ENCODE results near the gene WBP2NL. TPM values are rescaled to one million over a fixed set of nuclear protein-coding genes. Genes with fewer than 3 reads are reported as not detected.

WBP2NL gene
- total and polyA plus RNA-seq, 2 of the 8 experiments (the other 6 are each of a cell fraction or from before 2014, with no cell fraction given) = not detected

- WGBS, 2 experiments (ENCODE audit: extremely low coverage in 1 of 2, insufficient coverage in 1 of 2, insufficient read length in 1 of 2, insufficient replicate concordance in 2 of 2, low coverage in 1 of 2, low lambda C conversion rate in 2 of 2, missing lambda C conversion rate in 1 of 2) = 93% methylated on average over 7 of the region's 7 CpGs; no CpG with 5 or more reads in 1 of the 2 experiments
- Histone ChIP-seq H3K23ac (ENCODE audit: insufficient read length) (no peak overlapping the region), H3K79me2 (ENCODE audit: control insufficient read depth in 1 of 2, insufficient read depth in 2 of 2, low read length in 2 of 2) (no peaks in the 10 kb centered on the region), H2BK120ac (replicated peaks; ENCODE audit: low read depth, low read length) (no peak overlapping the region), H3K4me3 (ENCODE audit: extremely low read depth in 1 of 4, insufficient read depth in 2 of 4, low read depth in 3 of 4, low read length in 4 of 4) (no peak overlapping the region), H4K8ac (ENCODE audit: extremely low read depth, insufficient read depth, low read length) (no peak overlapping the region), H4K20me1 (replicated peaks in 1 of 2; ENCODE audit: control insufficient read depth in 1 of 2, insufficient read depth in 2 of 2, low read length in 2 of 2) (peaks cover 0 to 3% of the 10 kb centered on the region in 2 experiments), H2BK5ac (ENCODE audit: low read depth, low read length) (peak overlapping the region; percentile 99; the same call in 1 of the 2 replicates), H2BK12ac (ENCODE audit: low read depth, low read length) (peak overlapping the region; percentile 97), H3K18ac (ENCODE audit: extremely low read depth, low read length) (no peak overlapping the region), H2BK20ac (ENCODE audit: low read length) (0 out of 2 replicates have a peak overlapping the region, but pooled peaks have one; percentile 43), H3K27me3 (replicated peaks in 1 of 4; ENCODE audit: control insufficient read depth in 3 of 4, extremely low read depth in 1 of 4, insufficient read depth in 3 of 4, low read length in 3 of 4) (no peaks in the 10 kb centered on the region; a peak in 1 of 7 replicates), H3K9ac (replicated peaks in 1 of 4; ENCODE audit: extremely low read depth in 1 of 4, low read depth in 3 of 4, low read length in 3 of 4) (no peak overlapping the region), H2AK5ac (ENCODE audit: low read depth, low read length) (peak overlapping the region; percentile 68; the same call in 1 of the 2 replicates), H3K56ac (replicated peaks; ENCODE audit: insufficient read length, low read depth, low read length) (no peak overlapping the region), H3K4me1 (replicated peaks in 1 of 4; ENCODE audit: control insufficient read depth in 3 of 4, insufficient read depth in 4 of 4, low read length in 3 of 4) (peaks cover 0 to 26% (median 13%) of the 10 kb centered on the region in 4 experiments; a peak in 6 of 7 replicates), H4K5ac (ENCODE audit: insufficient read length, low read depth, low read length) (no peak overlapping the region), H3K79me1 (ENCODE audit: low read depth, low read length) (no peaks in the 10 kb centered on the region), H3K4me2 (ENCODE audit: insufficient read depth in 1 of 2, low read depth in 2 of 2, low read length in 2 of 2) (peak overlapping the region; percentile 49 to 63; a peak in 2 of 4 replicates), H3K9me3 (ENCODE audit: insufficient read depth in 2 of 2, low read depth in 1 of 2, low read length in 1 of 2) (no peaks in the 10 kb centered on the region), H3K4ac (replicated peaks; ENCODE audit: insufficient read length, low read depth, low read length) (no peak overlapping the region), H4K91ac (replicated peaks; ENCODE audit: insufficient read length, low read length) (no peak overlapping the region), H3K23me2 (ENCODE audit: low read depth, low read length) (peaks cover 8% of the 10 kb centered on the region; the same call in 1 of the 2 replicates), H3K27ac (ENCODE audit: low read depth, low read length) (no peak overlapping the region), H2BK15ac (ENCODE audit: low read length) (no peak overlapping the region), H2AFZ (ENCODE audit: low read length) (no peak overlapping the region), H3K14ac (ENCODE audit: insufficient read length) (no peak overlapping the region), H3K36me3 (ENCODE audit: control insufficient read depth in 2 of 4, insufficient read depth in 4 of 4, low read length in 3 of 4) (no peaks in the 10 kb centered on the region; a peak in 2 of 8 replicates)
- ChIA-PET POLR2A (ENCODE audit: partially characterized antibody) (interaction anchor here (1.1 kb wide), 1 partner anchor 8 kb away, joined by 5 read pairs; no protein-coding TSS in a partner anchor), CTCF (ENCODE audit: partially characterized antibody) (interaction anchor here (0.6 to 1.1 kb wide), 2 partner anchors 25 to 51 kb away, joined by 3 to 5 read pairs; no protein-coding TSS in a partner anchor)
- no peak for DNase-seq (ENCODE audit: low read depth in 1 of 2, low spot score in 2 of 2)
- no peak for FAIRE-seq
- TF ChIP-seq NANOG (IDR thresholded peaks at IDR 0.05; ENCODE audit: insufficient read depth, low read depth, low read length, poor library complexity, severe bottlenecking) (no peak), BACH1 (IDR thresholded peaks at IDR 0.05; ENCODE audit: low read length) (no peak), RAD21 (IDR thresholded peaks at IDR 0.05 in 1 of 2, conservative IDR thresholded peaks at IDR 0.05 in 1 of 2; ENCODE audit: low read depth in 2 of 2, low read length in 2 of 2) (no peak), CBX8 (IDR thresholded peaks at IDR 0.05; ENCODE audit: borderline replicate concordance, low read depth, low read length) (no peak), KDM4A (IDR thresholded peaks at IDR 0.05; ENCODE audit: low read depth, low read length, severe bottlenecking) (no peak), ATF3 (IDR thresholded peaks at IDR 0.05; ENCODE audit: insufficient read depth, low read depth, low read length) (no peak), EP300 (IDR thresholded peaks at IDR 0.05; ENCODE audit: borderline replicate concordance in 1 of 2, low read depth in 2 of 2, low read length in 2 of 2) (no peak), CHD2 (IDR thresholded peaks at IDR 0.05; ENCODE audit: low read length) (no peak), SAP30 (IDR thresholded peaks at IDR 0.05; ENCODE audit: insufficient read depth, insufficient replicate concordance, low read length) (no peak), POU5F1 (IDR thresholded peaks at IDR 0.05; ENCODE audit: low read depth, low read length) (no peak), ASH2L (IDR thresholded peaks at IDR 0.05; ENCODE audit: low read length) (no peak)
Observed at GRCh38 chr22:42066126-42066761, 67.7 kb downstream of the WBP2NL start.

All from H1 (cell line).